ENCODE measurements around the gene PPME1.

PPME1 gene

DNA sequence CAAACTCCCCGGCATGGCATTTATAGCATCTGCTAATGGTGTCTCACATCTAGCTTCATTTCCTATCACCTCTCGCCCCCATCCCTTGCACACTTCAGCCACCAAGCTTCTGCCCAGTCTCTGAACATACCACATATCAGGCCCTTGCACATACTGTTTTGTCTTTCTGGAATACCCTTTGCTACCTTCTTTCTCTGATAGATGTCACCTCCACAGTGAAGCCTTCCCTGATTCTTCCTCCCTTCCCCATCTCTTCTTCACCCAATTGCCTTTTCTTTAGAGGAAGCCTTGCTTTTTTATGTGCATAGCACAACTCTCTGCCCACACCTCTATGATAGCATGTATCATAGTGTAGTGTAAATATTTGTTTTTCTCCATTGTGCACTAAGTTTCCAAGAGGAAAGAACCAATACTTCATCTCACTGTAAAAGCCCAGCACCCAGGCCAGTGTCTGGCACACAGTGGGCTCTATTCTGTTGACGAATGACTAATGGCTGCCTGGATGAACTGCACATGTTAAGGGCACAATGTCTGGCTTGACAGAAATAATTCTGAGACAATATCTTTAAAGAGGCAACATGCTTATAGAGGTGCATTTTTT lies 112.6 kb downstream of the PPME1 start:
- DNase-seq: no peak

GRCh38 chr11:74284466-74284865 lies 113.4 kb downstream of the PPME1 start:
- peak; percentile 16 for DNase-seq

DNA sequence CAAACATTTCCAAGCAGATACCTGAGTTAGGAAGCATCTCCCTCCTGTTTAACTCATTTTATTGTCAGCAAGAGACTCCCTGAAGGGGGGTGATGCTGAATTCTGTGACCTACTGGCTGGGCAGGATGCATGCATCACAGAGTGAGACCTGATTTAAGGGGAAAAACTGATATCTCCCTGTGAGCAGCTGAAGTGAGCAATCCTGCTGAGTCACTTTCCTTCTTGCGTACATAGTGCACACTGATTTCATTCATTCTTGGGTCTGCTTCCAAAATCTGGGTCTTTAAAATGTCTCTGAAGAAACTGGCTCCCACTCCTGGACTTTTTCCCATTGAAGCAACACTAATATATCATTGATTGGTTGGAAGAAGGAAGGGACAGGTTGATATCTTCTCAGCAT lies 117.1 kb downstream of the PPME1 start:
- peak; percentile 58 for DNase-seq

GRCh38 chr11:74288911-74289310 lies 117.8 kb downstream of the PPME1 start:
- no peak for DNase-seq

GRCh38 chr11:74297484-74297883 lies 126.4 kb downstream of the PPME1 start:
- DNase-seq: no peak

DNA sequence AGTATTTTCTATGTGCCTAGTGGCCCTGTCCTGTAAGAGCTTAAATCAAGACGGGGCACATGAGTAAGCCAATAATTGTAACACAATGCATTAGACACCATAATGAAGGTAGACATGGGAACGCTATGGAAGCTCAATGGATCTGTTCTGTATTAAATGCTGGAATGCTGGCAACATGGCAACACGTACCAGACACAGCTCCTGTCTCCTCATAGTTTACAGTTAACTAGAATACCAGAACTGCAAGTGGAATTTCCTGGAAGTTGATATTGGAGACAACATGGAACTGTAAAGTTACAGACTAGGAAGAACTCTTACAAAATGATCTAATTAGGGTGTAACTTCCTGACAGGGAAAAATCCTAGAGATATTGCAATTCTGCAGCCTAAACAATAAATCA lies 127.9 kb downstream of the PPME1 start:
- no peak for DNase-seq
